Activated CD8-positive, alpha-beta T cell treated with anti-CD3 and anti-CD28 coated beads for 36 hours (primary cell): Measurements from ENCODE around the gene NME9. TPM values are rescaled to one million over a fixed set of nuclear protein-coding genes. Genes with fewer than 3 reads are reported as not detected.

Experiments
- ATAC-seq: fragments of 200-7000 bp; cut with Tn5 transposase; one replicate; pipeline ENCODE4 v1.10.0; 2021; ENCODE audit warnings: mild to moderate bottlenecking, moderate library complexity
- CTCF ChIA-PET: fragments of 350-600 bp; sonication (Branson Sonifier 250); formaldehyde crosslinking; loops from one replicate; lab custom pipeline; 2021; ENCODE audit warnings: antibody characterized with exemption; lab: Charles Lee
- POLR2A ChIA-PET: fragments of 350-600 bp; sonication (Branson Sonifier 250); formaldehyde crosslinking; loops from one replicate; lab custom pipeline; 2021; ENCODE audit warnings: antibody characterized with exemption; lab: Charles Lee
- DNase-seq: peaks from one replicate; pipeline ENCODE4 v3.0.0-alpha.2; 2020
- H3K27ac Mint-ChIP-seq: one replicate; pipeline ENCODE4 v1.8.0; 2021; ENCODE audit warnings: mild to moderate bottlenecking, mixed read lengths
- H3K27me3 Mint-ChIP-seq: one replicate; pipeline ENCODE4 v1.8.0; 2021; ENCODE audit warnings: mixed read lengths
- H3K36me3 Mint-ChIP-seq: one replicate; pipeline ENCODE4 v1.8.0; 2021; ENCODE audit warnings: low read depth, mixed read lengths
- H3K4me1 Mint-ChIP-seq: one replicate; pipeline ENCODE4 v1.8.0; 2021; ENCODE audit warnings: low read depth, mixed read lengths
- H3K4me3 Mint-ChIP-seq: one replicate; pipeline ENCODE4 v1.8.0; 2021; ENCODE audit warnings: mild to moderate bottlenecking, moderate library complexity, mixed read lengths
- H3K9me3 Mint-ChIP-seq: one replicate; pipeline ENCODE4 v1.8.0; 2021; ENCODE audit warnings: mixed read lengths
- intact Hi-C: fragments of 100-400 bp; cut with micrococcal nuclease; formaldehyde crosslinking; loops from one replicate; pipeline ENCODE4 v1.10.0; 2022
- total RNA-seq, 2 experiments: library from RNA; stranded (reverse); gene quantifications; one replicate each; pipeline ENCODE4 v1.2.3, GENCODE V29; 2021
- TF ChIP-seq, protein P1 (sequence below): fragments of 200-600 bp; IDR thresholded peaks from one replicate; pipeline ENCODE4 v1.8.0; 2022; ENCODE audit warnings: antibody characterized with exemption, mild to moderate bottlenecking

The NME9 gene
- total RNA-seq, 2 experiments from 2014 or later = 0.45 TPM; not detected in 1

DNA sequence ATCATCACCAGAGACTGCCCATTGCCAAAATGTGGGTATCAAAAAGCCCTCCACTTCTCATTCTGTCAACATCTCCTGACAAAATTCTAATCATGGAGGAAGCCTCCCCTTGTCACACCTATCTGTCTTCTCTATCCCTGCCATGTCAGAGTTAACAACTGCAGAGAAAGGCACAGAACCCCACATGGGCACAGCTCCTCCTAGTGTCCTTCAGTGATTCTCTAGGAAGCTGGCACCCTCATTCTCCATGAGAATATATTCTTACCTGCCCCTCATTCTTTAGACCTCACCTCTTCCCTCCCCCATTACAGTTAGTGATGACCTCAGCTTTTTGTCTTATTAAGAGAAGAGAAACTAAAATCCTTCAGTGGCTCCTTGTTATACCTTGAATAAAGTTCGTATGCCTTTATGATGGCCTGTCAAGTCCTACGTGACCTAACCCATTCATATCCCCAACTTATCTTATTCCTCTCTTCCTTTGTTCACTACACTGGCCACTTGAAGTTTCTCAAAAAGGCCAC, 44.6 kb downstream of the NME9 start:
- Mint-ChIP-seq H3K4me1 (peaks cover 5% of the 10 kb centered on the region), H3K4me3 (no peak overlapping the region), H3K9me3 (no peaks in the 10 kb centered on the region), H3K27me3 (no peaks in the 10 kb centered on the region), H3K27ac (no peak overlapping the region), H3K36me3 (peaks cover 29% of the 10 kb centered on the region)
- ATAC-seq (no peak), DNase-seq (no peak)
- ChIA-PET POLR2A (no interaction called here), CTCF (interaction anchor here (1.6 kb wide), 1 partner anchor 99 kb away, joined by 4 read pairs; no protein-coding TSS in a partner anchor)
- intact Hi-C loops = no loop called here
- TF ChIP-seq, protein P1, sequence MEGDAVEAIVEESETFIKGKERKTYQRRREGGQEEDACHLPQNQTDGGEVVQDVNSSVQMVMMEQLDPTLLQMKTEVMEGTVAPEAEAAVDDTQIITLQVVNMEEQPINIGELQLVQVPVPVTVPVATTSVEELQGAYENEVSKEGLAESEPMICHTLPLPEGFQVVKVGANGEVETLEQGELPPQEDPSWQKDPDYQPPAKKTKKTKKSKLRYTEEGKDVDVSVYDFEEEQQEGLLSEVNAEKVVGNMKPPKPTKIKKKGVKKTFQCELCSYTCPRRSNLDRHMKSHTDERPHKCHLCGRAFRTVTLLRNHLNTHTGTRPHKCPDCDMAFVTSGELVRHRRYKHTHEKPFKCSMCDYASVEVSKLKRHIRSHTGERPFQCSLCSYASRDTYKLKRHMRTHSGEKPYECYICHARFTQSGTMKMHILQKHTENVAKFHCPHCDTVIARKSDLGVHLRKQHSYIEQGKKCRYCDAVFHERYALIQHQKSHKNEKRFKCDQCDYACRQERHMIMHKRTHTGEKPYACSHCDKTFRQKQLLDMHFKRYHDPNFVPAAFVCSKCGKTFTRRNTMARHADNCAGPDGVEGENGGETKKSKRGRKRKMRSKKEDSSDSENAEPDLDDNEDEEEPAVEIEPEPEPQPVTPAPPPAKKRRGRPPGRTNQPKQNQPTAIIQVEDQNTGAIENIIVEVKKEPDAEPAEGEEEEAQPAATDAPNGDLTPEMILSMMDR = no peak

DNA sequence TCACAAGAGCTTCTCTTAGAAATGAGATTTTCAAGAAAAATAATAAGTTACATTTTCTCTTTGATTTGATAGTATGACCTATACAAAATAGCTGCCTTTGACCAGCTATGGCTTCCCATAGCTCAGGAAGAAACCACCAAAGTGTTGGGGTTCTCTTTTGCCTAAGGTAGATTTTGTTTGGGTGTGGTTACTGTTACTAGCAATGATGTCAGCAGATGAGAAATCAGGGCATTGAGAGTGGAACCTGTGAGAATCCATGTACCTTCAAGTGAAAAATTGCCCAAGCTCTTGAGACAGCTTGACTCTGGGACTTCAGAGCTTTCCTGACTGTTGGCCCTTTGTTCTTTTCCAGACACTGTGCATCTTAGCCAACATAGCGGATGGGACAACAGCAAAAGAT, 45.6 kb downstream of the NME9 start:
- Mint-ChIP-seq H3K4me3 (no peak overlapping the region), H3K9me3 (no peaks in the 10 kb centered on the region), H3K4me1 (peaks cover 2% of the 10 kb centered on the region), H3K27me3 (no peaks in the 10 kb centered on the region), H3K36me3 (peaks cover 20% of the 10 kb centered on the region), H3K27ac (no peak overlapping the region)
- CTCF ChIA-PET = interaction anchor here (1.0 to 1.6 kb wide), 4 partner anchors 14 to 103 kb away, joined by 3 to 9 read pairs (median 4); no protein-coding TSS in a partner anchor
- intact Hi-C loops = no loop called here
- ATAC-seq (no peak), DNase-seq (no peak)
- POLR2A ChIA-PET = interaction anchor here (0.7 to 1.6 kb wide), 2 partner anchors 67 to 103 kb away, joined by 3 to 4 read pairs; no protein-coding TSS in a partner anchor
- TF ChIP-seq, protein P1 = no peak

DNA sequence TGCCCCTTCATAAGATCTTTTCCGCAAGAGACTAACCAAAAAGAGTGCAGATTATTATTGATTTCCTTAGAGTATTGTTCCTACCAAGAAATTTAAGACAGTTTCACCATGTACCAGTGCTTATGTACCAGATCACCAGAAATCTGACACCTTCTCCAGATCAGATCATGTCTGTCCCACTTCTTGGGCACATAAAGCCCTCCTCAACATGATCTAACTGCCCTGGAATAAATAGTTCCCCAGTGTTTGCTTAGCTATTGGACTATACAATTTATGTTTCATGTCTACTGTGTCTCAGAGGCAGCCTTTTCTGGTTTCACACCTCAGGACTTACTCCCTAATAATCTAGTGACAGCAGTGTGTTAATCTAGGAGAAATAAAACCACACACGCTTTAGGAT, 46.8 kb downstream of the NME9 start:
- ChIA-PET CTCF (interaction anchor here (1.0 to 1.6 kb wide), 3 partner anchors 13 to 46 kb away, joined by 3 to 9 read pairs (median 3); no protein-coding TSS in a partner anchor), POLR2A (interaction anchor here (1.6 kb wide), 1 partner anchor 66 kb away, joined by 4 read pairs; no protein-coding TSS in a partner anchor)
- intact Hi-C loops = no loop called here

DNA sequence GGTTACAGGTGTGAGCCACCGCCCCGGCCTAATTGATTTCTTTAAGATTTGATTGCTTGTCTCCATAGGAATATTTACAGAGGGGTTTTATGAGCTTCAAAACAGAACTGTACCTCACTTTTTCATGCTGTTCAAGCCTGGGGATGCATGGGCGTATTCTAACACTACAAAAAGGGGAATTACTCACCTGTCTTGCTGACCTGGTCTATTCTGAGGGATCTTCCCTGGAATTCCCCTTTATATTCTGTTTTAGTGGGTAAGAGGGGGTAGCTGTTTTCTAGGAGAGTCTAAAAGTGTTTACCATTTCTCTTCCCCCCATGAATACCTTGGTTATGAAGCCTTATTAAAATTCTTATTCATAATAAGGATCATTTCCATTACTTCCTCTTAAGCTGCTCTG, 48.1 kb downstream of the NME9 start:
- intact Hi-C loops = no loop called here
- Mint-ChIP-seq H3K4me1 (no peaks in the 10 kb centered on the region), H3K9me3 (no peaks in the 10 kb centered on the region), H3K27ac (peak overlapping the region; percentile 17), H3K4me3 (no peak overlapping the region), H3K36me3 (peaks cover 19% of the 10 kb centered on the region), H3K27me3 (no peaks in the 10 kb centered on the region)
- TF ChIP-seq, protein P1 = no peak
- DNase-seq (no peak), ATAC-seq (no peak)
- CTCF ChIA-PET = no interaction called here
- POLR2A ChIA-PET = interaction anchor here (1.3 kb wide), 1 partner anchor 9 kb away, joined by 3 read pairs; no protein-coding TSS in a partner anchor

More for the DNA sequence above, 46.8 kb downstream of the NME9 start:
- no peak for DNase-seq
- TF ChIP-seq, protein P1 = no peak
- Mint-ChIP-seq H3K4me1 (no peaks in the 10 kb centered on the region), H3K9me3 (no peaks in the 10 kb centered on the region), H3K27me3 (no peaks in the 10 kb centered on the region), H3K36me3 (peaks cover 15% of the 10 kb centered on the region), H3K4me3 (no peak overlapping the region), H3K27ac (no peak overlapping the region)
- no peak for ATAC-seq

DNA sequence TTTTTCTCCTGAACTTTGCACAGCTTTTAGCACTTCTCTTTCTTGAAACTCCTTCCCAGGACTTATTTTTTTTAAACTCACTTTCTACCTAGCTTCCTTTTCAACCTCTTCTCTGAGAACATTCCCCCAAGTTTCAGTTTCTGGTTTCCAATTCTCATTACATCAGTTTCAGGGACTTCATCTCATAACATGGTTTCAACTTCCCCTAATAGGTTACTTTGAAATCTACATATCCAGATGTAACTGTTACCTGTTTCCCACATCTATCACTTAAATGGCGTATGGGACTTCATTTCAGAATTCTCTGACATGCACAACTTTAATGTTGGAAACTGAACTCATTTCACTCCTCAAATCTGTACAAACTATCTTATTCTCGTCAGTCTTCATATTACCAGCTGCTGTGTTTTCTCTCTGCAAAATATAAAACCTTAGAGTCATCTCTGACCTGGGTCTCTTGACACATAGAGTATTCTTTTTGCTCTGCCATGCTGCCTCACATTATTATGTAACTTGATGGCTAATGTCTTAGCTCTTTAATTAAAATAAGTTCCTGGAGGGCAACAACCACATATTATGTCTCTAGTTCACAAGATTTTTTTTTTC, 58.4 kb downstream of the NME9 start:
- DNase-seq (no peak), ATAC-seq (no peak)
- Mint-ChIP-seq H3K27ac (peak overlapping the region; percentile 25), H3K9me3 (no peaks in the 10 kb centered on the region), H3K4me3 (no peak overlapping the region), H3K4me1 (peaks cover 6% of the 10 kb centered on the region), H3K36me3 (peaks cover 28% of the 10 kb centered on the region), H3K27me3 (no peaks in the 10 kb centered on the region)
- ChIA-PET CTCF (interaction anchor here (0.8 kb wide), 1 partner anchor 92 kb away, joined by 3 read pairs; no protein-coding TSS in a partner anchor), POLR2A (no interaction called here)
- TF ChIP-seq, protein P1 = no peak
- intact Hi-C loops = no loop called here
